H9 (cell line): ENCODE results near the gene DSE. TPM values are rescaled to one million over a fixed set of nuclear protein-coding genes. Genes with fewer than 3 reads are reported as not detected.

Experiments
- DNase-seq: peaks from one replicate; pipeline ENCODE4 v3.0.0-alpha.2; 2017
- H2AFZ ChIP-seq: one replicate; pipeline ENCODE4 v1.6.1; 2013; ENCODE audit warnings: mild to moderate bottlenecking, low read length, control low read depth, moderate library complexity
- H2AK5ac ChIP-seq: 2 replicates; pipeline ENCODE4 v1.6.1; 2013; ENCODE audit warnings: low read length, control low read depth, mixed read lengths; ENCODE audit not compliant: insufficient read length
- H2BK120ac ChIP-seq: one replicate; pipeline ENCODE4 v1.6.1; 2013; ENCODE audit warnings: low read depth, mild to moderate bottlenecking, low read length, control low read depth, inconsistent platforms; ENCODE audit not compliant: poor library complexity, severe bottlenecking
- H2BK12ac ChIP-seq: 2 replicates; pipeline ENCODE4 v1.6.1; 2013; ENCODE audit warnings: low read length, control low read depth, mixed read lengths, low read depth; ENCODE audit not compliant: insufficient read length
- H2BK15ac ChIP-seq: 2 replicates; pipeline ENCODE4 v1.6.1; 2013; ENCODE audit warnings: low read depth, low read length, control low read depth
- H2BK20ac ChIP-seq: one replicate; pipeline ENCODE4 v1.6.1; 2013; ENCODE audit warnings: low read depth, mild to moderate bottlenecking, low read length, control low read depth, inconsistent platforms; ENCODE audit not compliant: poor library complexity, severe bottlenecking
- H2BK5ac ChIP-seq: 2 replicates; pipeline ENCODE4 v1.6.1; 2013; ENCODE audit warnings: low read length, control low read depth, mixed read lengths; ENCODE audit not compliant: insufficient read length
- H3K14ac ChIP-seq: 2 replicates; pipeline ENCODE4 v1.6.1; 2013; ENCODE audit warnings: low read length, control low read depth; ENCODE audit not compliant: insufficient read depth
- H3K18ac ChIP-seq: 2 replicates; pipeline ENCODE4 v1.6.1; 2013; ENCODE audit warnings: low read depth, mild to moderate bottlenecking, mixed read lengths, low read length, control low read depth; ENCODE audit not compliant: insufficient read length
- H3K23ac ChIP-seq: 2 replicates; pipeline ENCODE4 v1.6.1; 2013; ENCODE audit warnings: low read length, control low read depth, mixed read lengths, low read depth; ENCODE audit not compliant: insufficient read length
- H3K23me2 ChIP-seq: 2 replicates; pipeline ENCODE4 v1.6.1; 2013; ENCODE audit warnings: low read depth, mild to moderate bottlenecking, mixed read lengths, low read length, control low read depth; ENCODE audit not compliant: insufficient read length, poor library complexity, severe bottlenecking
- H3K27ac ChIP-seq: 2 replicates; pipeline ENCODE4 v1.5.1; 2013; ENCODE audit warnings: low read length, control low read depth, mixed read lengths, low read depth; ENCODE audit not compliant: insufficient read length
- H3K27me3 ChIP-seq: 2 replicates; pipeline ENCODE4 v1.6.1; 2013; ENCODE audit warnings: low read length, control low read depth, inconsistent platforms; ENCODE audit not compliant: insufficient read depth
- H3K4ac ChIP-seq: 2 replicates; pipeline ENCODE4 v1.6.1; 2013; ENCODE audit warnings: low read depth, mild to moderate bottlenecking, control low read depth, inconsistent platforms, low read length, moderate library complexity
- H3K4me1 ChIP-seq: 2 replicates; pipeline ENCODE4 v1.6.1; 2013; ENCODE audit warnings: low read length, control low read depth, inconsistent platforms; ENCODE audit not compliant: insufficient read depth
- H3K4me2 ChIP-seq: 2 replicates; pipeline ENCODE4 v1.6.1; 2013; ENCODE audit warnings: low read length, control low read depth, mixed read lengths; ENCODE audit not compliant: insufficient read length, insufficient read depth
- H3K56ac ChIP-seq: 2 replicates; pipeline ENCODE4 v1.6.1; 2013; ENCODE audit warnings: low read depth, mild to moderate bottlenecking, mixed read lengths, low read length, control low read depth; ENCODE audit not compliant: insufficient read length
- H3K79me1 ChIP-seq: 2 replicates; pipeline ENCODE4 v1.6.1; 2013; ENCODE audit warnings: low read depth, mild to moderate bottlenecking, moderate library complexity, low read length, control low read depth, inconsistent platforms; ENCODE audit not compliant: insufficient read depth, poor library complexity, severe bottlenecking
- H3K79me2 ChIP-seq: 2 replicates; pipeline ENCODE4 v1.6.1; 2013; ENCODE audit warnings: low read length, control low read depth, inconsistent platforms; ENCODE audit not compliant: insufficient read depth
- H3K9ac ChIP-seq: 2 replicates; pipeline ENCODE4 v1.6.1; 2013; ENCODE audit warnings: low read length, control low read depth, mixed read lengths; ENCODE audit not compliant: insufficient read length; ENCODE audit errors: extremely low read depth
- H3K9me3 ChIP-seq: one replicate; pipeline ENCODE4 v1.6.1; 2013; ENCODE audit warnings: low read depth, low read length, inconsistent platforms; ENCODE audit not compliant: control insufficient read depth
- H3T11ph ChIP-seq: one replicate; pipeline ENCODE4 v1.6.1; 2013; ENCODE audit warnings: mild to moderate bottlenecking, low read length, control low read depth, inconsistent platforms
- H4K20me1 ChIP-seq: one replicate; pipeline ENCODE4 v1.6.1; 2013; ENCODE audit not compliant: control insufficient read depth, insufficient read length, insufficient read depth
- H4K5ac ChIP-seq: 2 replicates; pipeline ENCODE4 v1.6.1; 2013; ENCODE audit warnings: low read depth, mild to moderate bottlenecking, mixed read lengths, low read length, control low read depth; ENCODE audit not compliant: insufficient read length
- H4K8ac ChIP-seq: replicated peaks from 2 replicates; pipeline ENCODE4 v1.6.1; 2013; ENCODE audit warnings: low read length, control low read depth, mixed read lengths, low read depth; ENCODE audit not compliant: insufficient read length
- H4K91ac ChIP-seq: 2 replicates; pipeline ENCODE4 v1.6.1; 2013; ENCODE audit warnings: low read depth, mild to moderate bottlenecking, moderate library complexity, mixed read lengths, low read length, control low read depth; ENCODE audit not compliant: insufficient read length
- H3K27ac Mint-ChIP-seq, 3 experiments: 2 replicates in 2 of 3; 3 replicates in 1 of 3; pipeline ENCODE4 v1.8.0; 2020 to 2021; ENCODE audit warnings: mixed read lengths in 3 of 3, mild to moderate bottlenecking in 1 of 3, moderate library complexity in 1 of 3
- H3K27me3 Mint-ChIP-seq: 2 replicates; pipeline ENCODE4 v1.8.0; 2021; ENCODE audit warnings: low read depth, mild to moderate bottlenecking, moderate library complexity, mixed read lengths
- H3K36me3 Mint-ChIP-seq, 3 experiments: 2 replicates in 2 of 3; 3 replicates in 1 of 3; pipeline ENCODE4 v1.8.0; 2020 to 2021; ENCODE audit warnings: low read depth in 3 of 3, mixed read lengths in 3 of 3; ENCODE audit not compliant: insufficient read depth in 1 of 3
- H3K4me1 Mint-ChIP-seq, 2 experiments: 2 replicates each; pipeline ENCODE4 v1.8.0; 2020; ENCODE audit warnings: mixed read lengths in 2 of 2
- H3K4me3 Mint-ChIP-seq, 2 experiments: 2 replicates in 1 of 2; 3 replicates in 1 of 2; pipeline ENCODE4 v1.8.0; 2020 to 2021; ENCODE audit warnings: mild to moderate bottlenecking in 2 of 2, mixed read lengths in 2 of 2, moderate library complexity in 1 of 2
- H3K9me3 Mint-ChIP-seq, 2 experiments: 2 replicates in 1 of 2; 3 replicates in 1 of 2; pipeline ENCODE4 v1.8.0; 2020; ENCODE audit warnings: mild to moderate bottlenecking in 2 of 2, mixed read lengths in 2 of 2, moderate library complexity in 1 of 2
- CTCF ChIP-seq: fragments of 200-600 bp; sonication (generic); conservative IDR thresholded peaks from 3 replicates; pipeline ENCODE4 v1.8.0; 2021; ENCODE audit warnings: antibody characterized with exemption, mild to moderate bottlenecking
- WGBS: extraction: QIAGEN DNeasy Blood & Tissue Kit; methylation state at CpG from one replicate; pipeline ENCODE4 v1.1.7; 2013; ENCODE audit warnings: missing lambda C conversion rate, low lambda C conversion rate, mixed read lengths; ENCODE audit not compliant: insufficient read length; ENCODE audit errors: extremely low coverage; 5-methylcytosine and 5-hydroxymethylcytosine counted together
- total RNA-seq: library from RNA; stranded (reverse); gene quantifications from 2 replicates; pipeline ENCODE4 v1.2.1, GENCODE V29; 2021

The DSE gene
- total RNA-seq, 1 experiment from 2014 or later, result 45.6 TPM

GRCh38 chr6:116352515-116353471 lies 18.0 kb upstream of the DSE start:
- no peak overlapping the region for H2BK5ac ChIP-seq
- H3K23me2 ChIP-seq, result no peaks in the 10 kb centered on the region
- Mint-ChIP-seq H3K27me3 (no peaks in the 10 kb centered on the region), H3K9me3 (no peaks in the 10 kb centered on the region; a peak in 1 of 5 replicates), H3K4me3 (no peak overlapping the region), H3K36me3 (no peaks in the 10 kb centered on the region), H3K4me1 (peaks cover 7 to 12% of the 10 kb centered on the region in 2 experiments; a peak in 3 of 4 replicates), H3K27ac (peak overlapping the region in 2 of 3 experiments; percentile 7 to 56; a peak in 2 of 7 replicates)
- no peak overlapping the region for H3K14ac ChIP-seq
- H2BK12ac ChIP-seq, result no peak overlapping the region
- H3K23ac ChIP-seq, result no peak overlapping the region
- no peak for TF ChIP-seq CTCF
- no peak overlapping the region for H3T11ph ChIP-seq
- no peaks in the 10 kb centered on the region for H3K4me1 ChIP-seq
- H2AFZ ChIP-seq, result no peak overlapping the region
- H2BK120ac ChIP-seq, result no peak overlapping the region
- H4K5ac ChIP-seq, result no peak overlapping the region
- no peaks in the 10 kb centered on the region for H3K79me1 ChIP-seq
- no CpG with 5 or more reads among the region's 3 CpGs for WGBS
- H3K27me3 ChIP-seq, result no peaks in the 10 kb centered on the region
- no peak overlapping the region for H2BK15ac ChIP-seq
- no peak overlapping the region for H2BK20ac ChIP-seq
- DNase-seq, result no peak
- H3K27ac ChIP-seq, result no peak overlapping the region
- no peak overlapping the region for H3K56ac ChIP-seq
- H4K91ac ChIP-seq, result no peak overlapping the region
- no peak overlapping the region for H3K18ac ChIP-seq
- no peaks in the 10 kb centered on the region for H3K79me2 ChIP-seq
- H3K4me2 ChIP-seq, result no peak overlapping the region
- no peak overlapping the region for H3K4ac ChIP-seq
- no peak overlapping the region for H3K9ac ChIP-seq
- no peaks in the 10 kb centered on the region for H4K20me1 ChIP-seq
- H4K8ac ChIP-seq, result no peak overlapping the region
- H3K9me3 ChIP-seq, result no peaks in the 10 kb centered on the region
- no peak overlapping the region for H2AK5ac ChIP-seq
